SK-N-MC (cell line): ENCODE results near the gene BRSK2.
"Not testable (repeated sequence)": the region's sequence is repeated elsewhere in the genome, so short reads cannot be mapped to it uniquely, and the experiment has no call there.

Source experiments
- EZH2 ChIP-seq: fragments of 200-600 bp; sonication (generic); IDR thresholded peaks from one replicate; pipeline ENCODE4 v1.6.1; 2017; ENCODE audit warnings: antibody characterized with exemption
- FOXP2 ChIP-seq: optimal IDR thresholded peaks from 2 replicates; pipeline ENCODE3; 2011; ENCODE audit warnings: mild to moderate bottlenecking, moderate library complexity; ENCODE audit not compliant: insufficient read depth; ENCODE audit errors: extremely low read length, control extremely low read depth
- POLR2AphosphoS5 ChIP-seq: IDR thresholded peaks from 2 replicates; pipeline ENCODE4 v1.6.1; 2012; ENCODE audit warnings: mild to moderate bottlenecking, low read depth, low read length, borderline replicate concordance

DNA sequence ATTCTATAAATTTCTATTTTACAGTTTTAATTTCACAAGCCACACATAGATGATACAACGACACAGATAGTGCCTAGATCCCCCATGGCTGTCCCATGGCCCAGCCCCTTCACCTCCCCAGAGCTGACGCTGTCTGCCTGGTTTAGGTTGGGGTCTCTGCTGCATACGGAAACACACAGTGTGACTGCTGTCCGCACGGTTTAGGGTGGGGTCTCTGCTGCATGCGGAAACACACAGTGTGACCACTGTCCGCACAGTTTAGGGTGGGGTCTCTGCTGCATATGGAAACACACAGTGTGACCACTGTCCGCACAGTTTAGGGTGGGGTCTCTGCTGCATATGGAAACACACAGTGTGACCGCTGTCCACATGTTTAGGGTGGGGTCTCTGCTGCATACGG is 48.5 kb upstream of the BRSK2 start:
- not testable (repeated sequence) for TF ChIP-seq POLR2AphosphoS5, EZH2, FOXP2
